Measurements from ENCODE around the gene MARCHF9.

DNA sequence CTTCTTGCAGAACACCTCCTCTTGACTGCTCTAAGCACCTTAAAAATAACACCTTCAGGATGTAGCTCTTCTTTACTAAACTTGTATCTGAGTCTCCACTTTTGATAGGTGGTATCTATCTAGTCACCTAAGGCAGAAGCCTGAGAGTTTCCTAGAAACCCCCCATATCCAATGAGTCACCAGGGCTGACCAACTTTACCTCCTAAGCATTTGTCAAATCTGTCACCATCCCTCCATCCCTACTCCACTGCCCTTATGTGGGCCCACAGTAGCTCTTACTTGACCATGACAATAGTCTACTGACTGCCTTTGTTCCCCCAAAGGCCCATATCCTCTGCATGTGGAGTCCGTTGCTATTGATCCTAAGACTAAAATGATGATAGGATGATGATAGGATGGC lies 47.7 kb downstream of the MARCHF9 start:
- TF ChIP-seq, protein P1, sequence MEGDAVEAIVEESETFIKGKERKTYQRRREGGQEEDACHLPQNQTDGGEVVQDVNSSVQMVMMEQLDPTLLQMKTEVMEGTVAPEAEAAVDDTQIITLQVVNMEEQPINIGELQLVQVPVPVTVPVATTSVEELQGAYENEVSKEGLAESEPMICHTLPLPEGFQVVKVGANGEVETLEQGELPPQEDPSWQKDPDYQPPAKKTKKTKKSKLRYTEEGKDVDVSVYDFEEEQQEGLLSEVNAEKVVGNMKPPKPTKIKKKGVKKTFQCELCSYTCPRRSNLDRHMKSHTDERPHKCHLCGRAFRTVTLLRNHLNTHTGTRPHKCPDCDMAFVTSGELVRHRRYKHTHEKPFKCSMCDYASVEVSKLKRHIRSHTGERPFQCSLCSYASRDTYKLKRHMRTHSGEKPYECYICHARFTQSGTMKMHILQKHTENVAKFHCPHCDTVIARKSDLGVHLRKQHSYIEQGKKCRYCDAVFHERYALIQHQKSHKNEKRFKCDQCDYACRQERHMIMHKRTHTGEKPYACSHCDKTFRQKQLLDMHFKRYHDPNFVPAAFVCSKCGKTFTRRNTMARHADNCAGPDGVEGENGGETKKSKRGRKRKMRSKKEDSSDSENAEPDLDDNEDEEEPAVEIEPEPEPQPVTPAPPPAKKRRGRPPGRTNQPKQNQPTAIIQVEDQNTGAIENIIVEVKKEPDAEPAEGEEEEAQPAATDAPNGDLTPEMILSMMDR (IDR thresholded peaks at IDR 0.05): no peak
- no peak for TF ChIP-seq ZFX (IDR thresholded peaks at IDR 0.05; ENCODE audit: borderline replicate concordance)
